Thyroid gland (tissue), 4 donors: ENCODE measurements around the gene CAMP. TPM values are rescaled to one million over a fixed set of nuclear protein-coding genes. Genes with fewer than 3 reads are reported as not detected.
"Not testable (repeated sequence)": the region's sequence is repeated elsewhere in the genome, so short reads cannot be mapped to it uniquely, and the experiment has no call there.

Experiments
- DNase-seq, 2 donors: peaks; one replicate each; pipeline ENCODE4 v3.0.0-alpha.2; 2019
- H3K27ac ChIP-seq, 3 donors: fragments of 200-600 bp; sonication (generic); 1 replicate in 2 of 3; 2 replicates in 1 of 3; pipeline ENCODE4 v1.5.1; 2016 to 2019; ENCODE audit warnings: mild to moderate bottlenecking in 1 of 3, moderate library complexity in 1 of 3
- H3K27me3 ChIP-seq: fragments of 200-600 bp; sonication (generic); one replicate; pipeline ENCODE4 v1.5.1; 2019
- H3K36me3 ChIP-seq, 2 donors: fragments of 200-600 bp; sonication (generic); one replicate each; pipeline ENCODE4 v1.5.1; 2016 to 2019
- H3K4me1 ChIP-seq, 2 donors: fragments of 200-600 bp; sonication (generic); one replicate each; pipeline ENCODE4 v1.5.1; 2017 to 2019
- H3K4me3 ChIP-seq, 3 donors: fragments of 200-600 bp; sonication (generic); replicated peaks in 1 of 3; 1 replicate in 2 of 3; 2 replicates in 1 of 3; pipeline ENCODE4 v1.5.1; 2016; ENCODE audit warnings: mild to moderate bottlenecking in 1 of 3
- H3K9me3 ChIP-seq: fragments of 200-600 bp; sonication (generic); one replicate; pipeline ENCODE4 v1.5.1; 2017
- POLR2A ChIP-seq, 2 donors: fragments of 450-650 bp; IDR thresholded peaks; one replicate each; pipeline ENCODE4 v1.6.1; 2017; ENCODE audit warnings: antibody characterized with exemption in 2 of 2, mild to moderate bottlenecking in 2 of 2, moderate library complexity in 1 of 2
- WGBS, 2 donors: methylation state at CpG; one replicate each; pipeline ENCODE4 v1.1.5; 2017; 5-methylcytosine and 5-hydroxymethylcytosine counted together
- intact Hi-C: fragments of 100-400 bp; cut with DNase I; formaldehyde crosslinking; loops from one replicate; pipeline ENCODE4 v1.15.1; 2023
- total RNA-seq, 4 donors: library from RNA; depleted of rRNA; stranded (reverse); fragments of >200 nt; gene quantifications; one replicate each; pipeline ENCODE4 v1.2.3, GENCODE V29; 2016
- TF ChIP-seq, protein P1 (sequence below), 6 experiments: fragments of 200-600 bp in 3 of 6; fragments of 450-650 bp in 3 of 6; sonication (generic) in 3 of 6; IDR thresholded peaks; one replicate each; pipeline ENCODE4 v1.5.1; 2016 to 2019; ENCODE audit warnings: antibody characterized with exemption in 6 of 6, mild to moderate bottlenecking in 2 of 6, inconsistent platforms in 1 of 6, moderate library complexity in 1 of 6

Gene CAMP
- total RNA-seq, 4 donors from 2014 or later: 4.8 to 6.5 (median 5.4) TPM; not detected in 1

GRCh38 chr3:48267782-48268181 is 44.5 kb downstream of the CAMP start:
- DNase-seq: no peak
- intact Hi-C loops: no loop called here
- Histone ChIP-seq H3K4me1 (peaks cover 0 to 8% of the 10 kb centered on the region in 2 donors), H3K9me3 (no peaks in the 10 kb centered on the region), H3K27ac (no peak overlapping the region), H3K36me3 (peaks cover 18 to 44% of the 10 kb centered on the region in 2 donors), H3K4me3 (no peak overlapping the region), H3K27me3 (no peaks in the 10 kb centered on the region)
- 84 to 88% methylated on average over 2 of the region's 2 CpGs for WGBS, 2 donors
- no peak for TF ChIP-seq POLR2A (IDR thresholded peaks at IDR 0.05)
- TF ChIP-seq, protein P1, sequence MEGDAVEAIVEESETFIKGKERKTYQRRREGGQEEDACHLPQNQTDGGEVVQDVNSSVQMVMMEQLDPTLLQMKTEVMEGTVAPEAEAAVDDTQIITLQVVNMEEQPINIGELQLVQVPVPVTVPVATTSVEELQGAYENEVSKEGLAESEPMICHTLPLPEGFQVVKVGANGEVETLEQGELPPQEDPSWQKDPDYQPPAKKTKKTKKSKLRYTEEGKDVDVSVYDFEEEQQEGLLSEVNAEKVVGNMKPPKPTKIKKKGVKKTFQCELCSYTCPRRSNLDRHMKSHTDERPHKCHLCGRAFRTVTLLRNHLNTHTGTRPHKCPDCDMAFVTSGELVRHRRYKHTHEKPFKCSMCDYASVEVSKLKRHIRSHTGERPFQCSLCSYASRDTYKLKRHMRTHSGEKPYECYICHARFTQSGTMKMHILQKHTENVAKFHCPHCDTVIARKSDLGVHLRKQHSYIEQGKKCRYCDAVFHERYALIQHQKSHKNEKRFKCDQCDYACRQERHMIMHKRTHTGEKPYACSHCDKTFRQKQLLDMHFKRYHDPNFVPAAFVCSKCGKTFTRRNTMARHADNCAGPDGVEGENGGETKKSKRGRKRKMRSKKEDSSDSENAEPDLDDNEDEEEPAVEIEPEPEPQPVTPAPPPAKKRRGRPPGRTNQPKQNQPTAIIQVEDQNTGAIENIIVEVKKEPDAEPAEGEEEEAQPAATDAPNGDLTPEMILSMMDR (IDR thresholded peaks at IDR 0.05): no peak

- DNase-seq: no peak
- TF ChIP-seq POLR2A (IDR thresholded peaks at IDR 0.05): no peak
- TF ChIP-seq, protein P1 (IDR thresholded peaks at IDR 0.05): no peak
- H3K27ac ChIP-seq: no peak overlapping the region
- H3K27me3 ChIP-seq: no peaks in the 10 kb centered on the region
- H3K4me1 ChIP-seq: peaks cover 0 to 8% of the 10 kb centered on the region in 2 donors
- intact Hi-C loops: no loop called here
- H3K4me3 ChIP-seq: no peak overlapping the region
- no peaks in the 10 kb centered on the region for H3K9me3 ChIP-seq
- H3K36me3 ChIP-seq: peaks cover 18 to 40% of the 10 kb centered on the region in 2 donors
- 77 to 82% methylated on average over 13 of the region's 13 CpGs for WGBS, 2 donors
Measured at GRCh38 chr3:48268381-48268935, 45.2 kb downstream of the CAMP start.

GRCh38 chr3:48268936-48269561 is 45.8 kb downstream of the CAMP start:
- Histone ChIP-seq H3K27ac (no peak overlapping the region), H3K9me3 (no peaks in the 10 kb centered on the region), H3K4me1 (peaks cover 0 to 8% of the 10 kb centered on the region in 2 donors), H3K4me3 (no peak overlapping the region), H3K36me3 (peaks cover 18 to 34% of the 10 kb centered on the region in 2 donors), H3K27me3 (no peaks in the 10 kb centered on the region)
- no peak for DNase-seq
- intact Hi-C loops: no loop called here
- TF ChIP-seq, protein P1 (IDR thresholded peaks at IDR 0.05): no peak
- TF ChIP-seq POLR2A (IDR thresholded peaks at IDR 0.05): no peak
- 82 to 84% methylated on average over 23 of the region's 23 CpGs for WGBS, 2 donors

- Histone ChIP-seq H3K4me1 (peaks cover 0 to 8% of the 10 kb centered on the region in 2 donors), H3K4me3 (no peak overlapping the region), H3K27me3 (no peaks in the 10 kb centered on the region), H3K9me3 (no peaks in the 10 kb centered on the region), H3K27ac (no peak overlapping the region), H3K36me3 (peaks cover 18 to 31% of the 10 kb centered on the region in 2 donors)
- 89 to 90% methylated on average over 8 of the region's 8 CpGs for WGBS, 2 donors
- DNase-seq: no peak
- no peak for TF ChIP-seq POLR2A (IDR thresholded peaks at IDR 0.05)
- TF ChIP-seq, protein P1 (IDR thresholded peaks at IDR 0.05): no peak
- intact Hi-C loops: no loop called here
Measured at GRCh38 chr3:48269592-48269991, 46.3 kb downstream of the CAMP start.

GRCh38 chr3:48270306-48270705 is 47.0 kb downstream of the CAMP start:
- 73 to 81% methylated on average over 2 of the region's 2 CpGs for WGBS, 2 donors
- Histone ChIP-seq H3K36me3 (peaks cover 18 to 31% of the 10 kb centered on the region in 2 donors), H3K4me3 (no peak overlapping the region), H3K27ac (no peak overlapping the region), H3K27me3 (no peaks in the 10 kb centered on the region), H3K4me1 (peaks cover 0 to 8% of the 10 kb centered on the region in 2 donors), H3K9me3 (no peaks in the 10 kb centered on the region)
- no peak for DNase-seq
- no peak for TF ChIP-seq POLR2A (IDR thresholded peaks at IDR 0.05)
- TF ChIP-seq, protein P1 (IDR thresholded peaks at IDR 0.05): no peak
- intact Hi-C loops: loop anchor here (10.0 kb wide), 2 partner anchors 124 to 164 kb away; partner anchors contain the start of gene PLXNB1

- H3K4me3 ChIP-seq, H3K27ac ChIP-seq, H3K27me3 ChIP-seq, H3K4me1 ChIP-seq, H3K9me3 ChIP-seq, DNase-seq: not testable (repeated sequence)
- 96% methylated on average over 10 of the region's 10 CpGs for whole genome bisulfite sequencing, 2 donors
- intact Hi-C loops: loop anchor here (10.0 kb wide), 2 partner anchors 124 to 164 kb away; partner anchors contain the start of gene PLXNB1
- peaks cover 11 to 28% of the 10 kb centered on the region in 2 donors for H3K36me3 ChIP-seq
Measured at GRCh38 chr3:48271223-48271622, 47.9 kb downstream of the CAMP start.
